ENCODE data around the gene ABHD17A.
"Not testable (repeated sequence)": the region's sequence is repeated elsewhere in the genome, so short reads cannot be mapped to it uniquely, and the experiment has no call there.

The ABHD17A gene

DNA sequence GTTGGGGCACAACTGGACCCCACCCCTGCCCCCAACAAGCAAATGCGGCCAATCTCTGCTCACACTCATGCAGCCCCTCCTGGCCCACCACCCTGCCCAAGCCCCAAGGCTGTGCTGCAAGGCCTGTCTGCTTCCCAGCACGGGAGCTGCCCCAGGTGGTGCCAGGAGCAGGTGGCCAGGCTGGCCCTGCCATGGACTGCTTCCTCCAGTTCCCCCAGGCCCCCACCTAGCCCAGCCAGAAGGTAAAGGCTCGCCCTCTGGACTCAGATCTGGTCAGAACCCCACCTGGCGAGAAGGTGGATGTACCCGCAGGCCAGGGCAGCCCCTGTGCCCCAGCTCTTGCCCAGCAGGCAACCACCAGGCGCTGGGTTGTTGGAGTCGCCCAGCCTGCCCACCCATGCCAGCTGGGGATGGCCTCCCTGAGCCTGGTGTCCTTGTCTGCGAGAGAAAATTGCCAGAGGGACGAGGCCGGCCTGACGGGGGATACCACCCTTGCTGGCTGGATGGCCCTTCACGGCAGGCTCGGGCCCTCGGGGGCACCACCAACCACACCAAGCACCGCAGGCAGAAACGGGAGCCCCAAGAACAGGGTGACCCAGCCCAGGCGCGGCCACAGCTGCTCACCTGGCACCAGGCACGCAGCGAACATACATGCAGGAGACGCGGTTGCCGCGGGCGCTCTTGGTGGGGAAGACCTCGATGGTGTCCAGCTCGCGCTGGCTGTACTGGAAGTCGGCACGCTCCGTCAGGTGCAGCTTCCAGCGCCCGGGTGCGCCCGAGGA is 4.5 kb downstream of the ABHD17A start:
- no peak for DNase-seq

DNA sequence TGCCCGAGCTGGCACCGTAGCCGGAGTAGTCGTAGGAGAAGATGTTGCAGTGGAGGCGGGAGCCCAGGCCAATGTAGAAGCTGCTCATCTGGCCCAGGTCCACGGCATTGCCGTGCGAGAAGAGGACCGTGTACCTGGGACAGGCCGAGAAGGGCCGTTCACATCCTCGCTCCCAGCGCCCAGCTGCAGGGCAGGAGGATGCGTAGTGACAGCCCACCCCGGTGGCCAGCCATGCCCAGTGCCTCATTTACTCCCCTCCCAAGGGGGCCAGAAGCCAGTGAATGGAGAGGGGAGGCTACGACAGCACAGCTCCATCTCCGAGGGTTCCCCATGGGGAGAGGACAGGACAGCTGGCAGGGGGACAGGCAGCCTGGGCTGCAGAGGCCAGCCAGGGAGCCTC is 5.3 kb downstream of the ABHD17A start:
- not testable (repeated sequence) for DNase-seq

DNA sequence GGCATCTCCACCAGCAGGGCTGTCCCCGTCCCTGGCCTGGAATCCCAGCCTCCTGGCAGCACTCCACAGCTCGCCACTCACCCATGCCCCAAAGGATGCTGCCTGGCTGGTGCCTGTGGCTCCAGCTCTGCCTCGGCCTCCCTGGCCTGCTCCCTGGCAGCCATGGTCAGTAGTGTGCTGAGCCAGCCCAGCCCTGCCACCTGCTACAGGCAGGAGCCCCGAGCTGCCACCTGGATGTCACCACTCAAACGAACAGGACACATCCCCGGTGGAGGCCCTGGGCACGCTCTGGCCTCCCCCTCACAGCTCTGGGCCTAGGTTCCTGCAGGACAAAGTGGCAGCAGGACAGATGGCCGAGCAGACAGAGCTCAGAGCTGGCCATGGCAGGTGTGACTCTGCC is 6.7 kb downstream of the ABHD17A start:
- DNase-seq: not testable (repeated sequence)

DNA sequence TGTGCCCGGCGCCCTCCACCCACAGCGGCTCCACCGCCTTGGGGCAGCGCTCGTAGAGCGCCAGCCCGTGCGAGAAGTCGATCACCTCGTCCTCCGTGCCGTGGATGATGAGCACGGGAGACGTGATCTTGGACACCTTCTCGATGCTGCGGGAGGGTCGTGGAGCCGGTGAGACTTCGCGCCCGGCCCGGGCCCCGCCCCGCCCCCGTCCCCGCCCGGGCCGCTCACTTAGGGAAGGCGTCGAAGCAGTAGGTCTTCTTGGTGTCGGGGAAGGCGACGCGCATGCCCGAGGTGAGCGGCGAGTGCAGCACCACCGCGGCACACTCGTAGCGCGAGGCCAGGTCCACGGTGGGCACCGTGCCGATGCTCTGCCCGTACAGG is 8.0 kb downstream of the ABHD17A start:
- DNase-seq: not testable (repeated sequence)

GRCh38 chr19:1876496-1877279 is 8.6 kb downstream of the ABHD17A start:
- DNase-seq: not testable (repeated sequence)

GRCh38 chr19:1875646-1876495 is 9.4 kb downstream of the ABHD17A start:
- peak; percentile 80 to 83 for DNase-seq

GRCh38 chr19:1875265-1875645 is 10.0 kb downstream of the ABHD17A start:
- DNase-seq: not testable (repeated sequence)

- DNase-seq: no peak
Observed at GRCh38 chr19:1874554-1875185, 10.6 kb downstream of the ABHD17A start.

DNA sequence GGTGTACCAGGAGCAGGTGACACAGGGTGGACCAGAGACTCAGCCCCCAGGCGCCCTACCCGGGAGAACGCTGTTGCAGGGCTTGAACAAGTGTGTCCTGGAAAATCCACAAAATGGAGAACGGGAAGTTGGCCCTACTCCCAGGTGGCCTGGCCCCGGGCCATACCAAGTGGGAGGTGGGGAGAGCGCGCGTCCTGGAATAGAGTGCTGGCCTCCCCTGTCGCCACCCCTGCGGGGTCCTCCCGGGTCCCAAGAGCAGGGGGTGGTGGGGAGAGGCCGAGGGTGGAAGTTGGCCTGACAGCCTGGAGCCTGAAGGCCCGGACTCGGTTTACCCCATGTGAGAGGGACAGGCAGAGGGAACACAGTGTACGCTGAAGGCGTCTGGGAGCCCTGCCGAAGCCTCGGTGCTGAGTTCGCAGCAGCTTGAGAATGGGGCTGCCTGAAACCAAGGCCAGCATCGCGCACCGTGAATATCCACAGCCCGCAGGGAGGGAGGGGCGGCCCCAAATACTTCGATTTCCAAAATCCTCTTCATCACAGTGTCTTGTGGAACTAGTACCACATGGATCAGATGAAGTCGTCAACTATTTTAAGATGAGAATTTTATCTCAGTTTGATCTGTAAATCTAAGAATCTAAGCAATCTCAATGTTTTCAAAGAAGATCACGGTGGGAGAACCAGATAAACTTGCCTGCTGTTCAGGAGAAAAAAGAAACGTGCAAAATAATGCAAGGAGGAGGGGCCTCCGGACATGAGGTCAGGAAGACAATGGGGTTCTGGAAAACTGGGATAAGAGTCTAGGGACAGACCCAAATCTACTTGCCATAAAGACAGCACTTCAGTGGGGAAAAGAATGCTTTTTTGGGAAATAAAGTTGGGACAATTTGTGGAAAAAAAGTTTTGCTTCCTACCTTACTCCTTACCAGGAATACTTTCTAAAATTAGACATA is 11.5 kb downstream of the ABHD17A start:
- no peak for DNase-seq

DNA sequence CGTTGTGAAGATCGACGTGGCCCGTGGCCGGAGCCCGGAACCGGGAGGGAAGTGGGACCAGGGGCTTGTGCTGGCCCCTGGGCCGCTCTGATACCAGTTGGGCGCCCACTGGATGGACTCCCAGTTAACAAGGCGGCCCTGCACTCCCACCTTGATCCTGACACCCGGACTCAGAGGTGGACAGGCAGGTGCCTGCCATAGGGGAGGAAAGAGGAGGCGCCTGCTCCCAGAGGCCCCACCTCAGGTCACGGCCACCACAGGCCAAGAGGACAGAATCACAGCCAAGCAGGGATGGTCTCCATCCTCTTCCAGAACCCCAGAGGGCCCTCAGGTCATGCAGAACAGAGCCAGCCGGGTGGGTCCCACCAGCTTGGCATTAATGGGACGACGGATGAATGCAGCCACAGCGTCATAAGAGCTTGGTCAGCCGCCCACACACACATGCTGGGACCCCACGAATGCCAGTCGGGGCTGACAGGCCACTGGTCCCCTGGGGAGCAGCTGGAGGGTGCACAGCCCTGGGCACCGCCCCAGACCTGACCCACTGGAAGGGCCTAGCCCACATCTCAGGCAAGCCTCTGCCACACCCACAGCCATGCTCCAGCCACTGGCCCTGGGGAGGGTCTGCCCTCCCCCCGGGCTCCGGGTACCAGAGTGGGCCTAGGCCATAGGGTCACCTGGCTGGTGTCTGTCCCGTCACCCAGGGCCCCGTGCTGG is 12.3 kb downstream of the ABHD17A start:
- no peak for DNase-seq

GRCh38 chr19:1871630-1872029 is 13.7 kb downstream of the ABHD17A start:
- no peak for DNase-seq

- DNase-seq: no peak
Observed at GRCh38 chr19:1871140-1871597, 14.1 kb downstream of the ABHD17A start.

GRCh38 chr19:1868971-1869370 is 16.3 kb downstream of the ABHD17A start:
- DNase-seq: no peak

- DNase-seq: no peak
Observed at GRCh38 chr19:1867349-1867724, 18.0 kb downstream of the ABHD17A start.

GRCh38 chr19:1866693-1867348 is 18.5 kb downstream of the ABHD17A start:
- DNase-seq: no peak

- DNase-seq: no peak
Observed at GRCh38 chr19:1865172-1866010, 19.9 kb downstream of the ABHD17A start.

DNA sequence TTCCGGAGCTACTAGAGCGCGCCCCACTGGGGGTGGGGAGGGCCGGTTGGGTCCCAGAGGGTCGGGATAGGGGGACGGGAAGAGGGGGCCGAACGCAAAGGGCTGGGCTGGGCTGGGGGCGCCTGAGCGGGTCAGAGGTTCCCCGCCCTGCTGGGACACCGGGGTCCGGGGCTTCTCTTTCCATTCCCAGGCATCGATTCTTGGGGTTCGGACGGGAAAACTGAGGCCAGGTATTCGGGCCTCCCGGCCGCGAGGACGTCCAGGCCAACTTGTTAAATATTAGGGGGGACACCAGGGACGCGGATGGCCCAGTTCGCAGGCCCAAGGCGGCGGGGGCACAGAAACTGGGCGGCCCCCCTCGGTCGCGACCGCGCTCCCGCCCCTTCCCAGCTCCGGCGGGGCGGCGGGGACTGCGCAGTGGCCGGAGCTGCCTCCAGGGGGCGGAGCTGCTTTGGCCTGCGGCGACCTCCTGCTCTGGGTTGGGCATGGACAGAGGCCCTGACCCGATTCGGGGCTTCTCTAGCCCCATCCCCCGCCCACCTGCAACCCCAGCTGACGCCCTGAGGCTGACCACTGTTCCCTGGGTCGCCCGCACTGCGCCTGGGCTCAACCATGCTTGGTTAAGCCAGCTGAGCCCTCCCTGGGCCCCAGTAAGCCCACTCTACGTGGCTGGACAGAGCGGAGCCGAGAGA is 20.7 kb downstream of the ABHD17A start:
- peak; percentile 55 to 60 for DNase-seq

- peak; percentile 92 to 97 for DNase-seq
Observed at GRCh38 chr19:1863638-1864479, 21.4 kb downstream of the ABHD17A start.
